ENCODE measurements around the gene BBX.

DNA sequence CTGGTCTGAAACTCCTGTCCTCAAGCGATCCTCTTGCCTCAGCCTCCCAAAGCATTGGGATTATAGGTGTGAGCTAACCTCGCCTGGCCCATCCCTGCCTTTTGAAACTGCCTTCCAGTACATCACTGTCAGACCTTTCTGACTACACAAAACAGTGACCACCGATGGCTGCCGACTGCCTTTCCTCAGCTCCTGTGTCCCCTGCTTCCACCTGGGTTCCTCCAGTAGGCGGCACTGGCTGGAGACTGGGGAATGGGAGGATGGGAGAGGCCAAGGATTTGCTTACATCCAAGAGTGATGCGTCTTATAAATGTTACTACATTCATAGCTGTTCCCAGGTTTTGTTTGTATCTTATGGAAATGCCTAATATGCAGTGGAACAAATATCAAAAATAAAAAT is 242.8 kb downstream of the BBX start:
- TF ChIP-seq CTCF (IDR thresholded peaks at IDR 0.05) (no peak), POLR2A (IDR thresholded peaks at IDR 0.05) (no peak)
